T-cell (primary cell): ENCODE results near the gene DBNDD1. TPM values are rescaled to one million over a fixed set of nuclear protein-coding genes. Genes with fewer than 3 reads are reported as not detected.
A peak's percentile ranks its signal among the peaks of the same experiment; 100 is the strongest.

Experiments
- ATAC-seq, 4 experiments: fragments of 200-7000 bp in 3 of 4; fragments of 150-1000 bp in 1 of 4; cut with Tn5 transposase; replicated peaks in 1 of 4; 1 replicate in 3 of 4; 2 replicates in 1 of 4; pipeline ENCODE4 v1.10.0; 2021; ENCODE audit warnings: moderate library complexity in 3 of 4, mild to moderate bottlenecking in 2 of 4, moderate number of reproducible peaks in 1 of 4
- CTCF ChIA-PET, 2 donors: fragments of 300-600 bp; sonication (Branson Sonifier 250); formaldehyde crosslinking; loops; one replicate each; lab custom pipeline; 2022; ENCODE audit warnings: antibody characterized with exemption in 2 of 2; lab: Charles Lee
- POLR2A ChIA-PET, 2 donors: fragments of 300-600 bp; sonication (Branson Sonifier 250); formaldehyde crosslinking; loops; one replicate each; lab custom pipeline; 2022; ENCODE audit warnings: antibody characterized with exemption in 2 of 2; lab: Charles Lee
- DNase-seq, 35 experiments: peaks; one replicate each; pipeline versions ENCODE4 v3.0.0 to v3.0.0-alpha.2; 2013 to 2023
- H3K27ac ChIP-seq: one replicate; pipeline ENCODE4 v1.5.1; 2013; ENCODE audit warnings: low read length
- H3K27me3 ChIP-seq, 2 experiments: replicated peaks in 1 of 2; 1 replicate in 1 of 2; 2 replicates in 1 of 2; pipeline versions ENCODE4 v1.6.1 to v1.7.0; 2013; ENCODE audit warnings: low read length in 1 of 2, mixed read lengths in 1 of 2; ENCODE audit not compliant: control insufficient read depth in 2 of 2, insufficient read depth in 2 of 2; ENCODE audit errors: extremely low read depth in 1 of 2
- H3K36me3 ChIP-seq, 2 donors: 1 replicate in 1 of 2; 2 replicates in 1 of 2; pipeline versions ENCODE4 v1.6.1 to v1.7.0; 2013; ENCODE audit warnings: low read length in 1 of 2; ENCODE audit not compliant: control insufficient read depth in 2 of 2, insufficient read depth in 1 of 2; ENCODE audit errors: extremely low read depth in 1 of 2
- H3K4me1 ChIP-seq, 2 experiments: 1 replicate in 1 of 2; 2 replicates in 1 of 2; pipeline versions ENCODE4 v1.6.1 to v1.7.0; 2013; ENCODE audit warnings: low read length in 2 of 2, mixed read lengths in 1 of 2; ENCODE audit not compliant: insufficient read depth in 2 of 2, control insufficient read depth in 1 of 2; ENCODE audit errors: extremely low read depth in 1 of 2
- H3K4me3 ChIP-seq, 2 donors: 1 replicate in 1 of 2; 2 replicates in 1 of 2; pipeline versions ENCODE4 v1.5.1 to v1.7.0; 2013; ENCODE audit warnings: mild to moderate bottlenecking in 2 of 2, low read length in 1 of 2, moderate library complexity in 1 of 2; ENCODE audit not compliant: control insufficient read depth in 1 of 2; ENCODE audit errors: extremely low read depth in 1 of 2
- H3K9me3 ChIP-seq: 2 replicates; pipeline ENCODE4 v1.7.0; 2013
- H3K27ac Mint-ChIP-seq, 2 donors: one replicate each; pipeline ENCODE4 v1.8.0; 2020 to 2021; ENCODE audit warnings: mild to moderate bottlenecking in 2 of 2, mixed read lengths in 2 of 2
- H3K27me3 Mint-ChIP-seq, 2 donors: one replicate each; pipeline ENCODE4 v1.8.0; 2021 to 2022; ENCODE audit warnings: mixed read lengths in 2 of 2
- H3K36me3 Mint-ChIP-seq: one replicate; pipeline ENCODE4 v1.8.0; 2021; ENCODE audit warnings: mixed read lengths
- H3K4me1 Mint-ChIP-seq, 3 donors: one replicate each; pipeline ENCODE4 v1.8.0; 2020 to 2022; ENCODE audit warnings: mixed read lengths in 3 of 3, mild to moderate bottlenecking in 1 of 3
- H3K4me3 Mint-ChIP-seq, 3 donors: one replicate each; pipeline ENCODE4 v1.8.0; 2020 to 2022; ENCODE audit warnings: mild to moderate bottlenecking in 3 of 3, mixed read lengths in 3 of 3, moderate library complexity in 3 of 3
- H3K9me3 Mint-ChIP-seq, 3 donors: one replicate each; pipeline ENCODE4 v1.8.0; 2020 to 2022; ENCODE audit warnings: mixed read lengths in 3 of 3
- WGBS: methylation state at CpG from one replicate; pipeline ENCODE4 v1.1.5; 2013; ENCODE audit warnings: missing lambda C conversion rate; ENCODE audit not compliant: insufficient coverage; 5-methylcytosine and 5-hydroxymethylcytosine counted together
- total RNA-seq, 35 experiments: library from RNA in 6 of 35; stranded (reverse) in 6 of 35; fragments of 120-200 nt in 1 of 35; gene quantifications; one replicate each; pipeline versions ENCODE4 v1.2.1 to v1.2.4 and lab custom pipeline; 2013 to 2026

The DBNDD1 gene
- total RNA-seq, 5 donors from 2014 or later (not counting 1 experiment from before 2014, with no cell fraction given), result 0.70 to 3.6 (median 0.88) TPM

- H3K27me3 Mint-ChIP-seq, result peaks cover 5 to 9% of the 10 kb centered on the region in 2 donors
- H3K36me3 ChIP-seq, result no peaks in the 10 kb centered on the region
- peaks cover 14 to 23% (median 20%) of the 10 kb centered on the region in 3 donors for H3K9me3 Mint-ChIP-seq
- H3K27me3 ChIP-seq, result peaks cover 0 to 16% of the 10 kb centered on the region in 2 experiments
- no CpG with 5 or more reads among the region's 1 CpG for WGBS
- H3K4me3 Mint-ChIP-seq, result no peak overlapping the region
- H3K27ac Mint-ChIP-seq, result peak overlapping the region in 1 of 2 donors; percentile 40
- DNase-seq (no peak), ATAC-seq (no peak)
- ChIA-PET CTCF (interaction anchor here in 1 of 2 donors (0.6 kb wide), 1 partner anchor 28 kb away, joined by 3 read pairs; no protein-coding TSS in a partner anchor), POLR2A (no interaction called here)
- H3K36me3 Mint-ChIP-seq, result peaks cover 13% of the 10 kb centered on the region
- no peak overlapping the region for H3K27ac ChIP-seq
- peaks cover 0 to 7% (median 4%) of the 10 kb centered on the region in 3 donors for H3K4me1 Mint-ChIP-seq
- H3K4me1 ChIP-seq, result no peaks in the 10 kb centered on the region
- H3K9me3 ChIP-seq, result no peaks in the 10 kb centered on the region
- peak overlapping the region in 1 of 2 donors; percentile 23 for H3K4me3 ChIP-seq
Measured at GRCh38 chr16:90053902-90054500, 34.7 kb upstream of the DBNDD1 start.

GRCh38 chr16:90050969-90051368 lies 31.7 kb upstream of the DBNDD1 start:
- no peak overlapping the region for H3K27ac Mint-ChIP-seq
- Histone ChIP-seq H3K4me3 (no peak overlapping the region), H3K4me1 (peaks cover 0 to 15% of the 10 kb centered on the region in 2 experiments), H3K9me3 (no peaks in the 10 kb centered on the region), H3K27ac (no peak overlapping the region), H3K27me3 (peaks cover 0 to 21% of the 10 kb centered on the region in 2 experiments), H3K36me3 (no peaks in the 10 kb centered on the region)
- H3K4me3 Mint-ChIP-seq, result no peak overlapping the region
- H3K27me3 Mint-ChIP-seq, result peaks cover 5 to 6% of the 10 kb centered on the region in 2 donors
- H3K9me3 Mint-ChIP-seq, result peaks cover 14 to 23% (median 20%) of the 10 kb centered on the region in 3 donors
- DNase-seq, result no peak
- 80% methylated on average over 7 of the region's 10 CpGs for WGBS
- CTCF ChIA-PET, result no interaction called here
- H3K4me1 Mint-ChIP-seq, result peaks cover 6 to 14% (median 9%) of the 10 kb centered on the region in 3 donors
- H3K36me3 Mint-ChIP-seq, result peaks cover 13% of the 10 kb centered on the region
- POLR2A ChIA-PET, result no interaction called here
- ATAC-seq, result no peak

GRCh38 chr16:90048737-90049330 lies 29.6 kb upstream of the DBNDD1 start:
- no peaks in the 10 kb centered on the region for H3K9me3 ChIP-seq
- H3K36me3 ChIP-seq, result no peaks in the 10 kb centered on the region
- 94% methylated on average over 14 of the region's 19 CpGs for WGBS
- Mint-ChIP-seq H3K4me1 (peaks cover 6 to 14% (median 9%) of the 10 kb centered on the region in 3 donors), H3K9me3 (peaks cover 3 to 8% (median 7%) of the 10 kb centered on the region in 3 donors), H3K4me3 (peak overlapping the region in 1 of 3 donors; percentile 47), H3K27me3 (peaks cover 9 to 11% of the 10 kb centered on the region in 2 donors), H3K27ac (no peak overlapping the region), H3K36me3 (peaks cover 7% of the 10 kb centered on the region)
- no peak for DNase-seq
- ChIA-PET POLR2A (no interaction called here), CTCF (no interaction called here)
- no peak for ATAC-seq
- no peak overlapping the region for H3K27ac ChIP-seq
- H3K4me3 ChIP-seq, result no peak overlapping the region
- H3K27me3 ChIP-seq, result peaks cover 0 to 30% of the 10 kb centered on the region in 2 experiments
- H3K4me1 ChIP-seq, result peaks cover 0 to 15% of the 10 kb centered on the region in 2 experiments

GRCh38 chr16:90048347-90048722 lies 29.1 kb upstream of the DBNDD1 start:
- Mint-ChIP-seq H3K9me3 (peaks cover 0 to 5% (median 4%) of the 10 kb centered on the region in 3 donors), H3K36me3 (peaks cover 7% of the 10 kb centered on the region), H3K4me1 (peaks cover 6 to 14% (median 9%) of the 10 kb centered on the region in 3 donors), H3K4me3 (peak overlapping the region; percentile 2 to 47 (median 31)), H3K27ac (no peak overlapping the region), H3K27me3 (peaks cover 9 to 11% of the 10 kb centered on the region in 2 donors)
- peak in 1 of 4 experiments; percentile 30 for ATAC-seq
- CTCF ChIA-PET, result no interaction called here
- POLR2A ChIA-PET, result no interaction called here
- H3K27ac ChIP-seq, result no peak overlapping the region
- H3K4me1 ChIP-seq, result peaks cover 0 to 15% of the 10 kb centered on the region in 2 experiments
- H3K9me3 ChIP-seq, result no peaks in the 10 kb centered on the region
- H3K36me3 ChIP-seq, result peaks cover 0 to under 1% of the 10 kb centered on the region in 2 donors
- no peak overlapping the region for H3K4me3 ChIP-seq
- 82% methylated on average over 6 of the region's 12 CpGs for WGBS
- H3K27me3 ChIP-seq, result peaks cover 0 to 34% of the 10 kb centered on the region in 2 experiments
- peak in 1 of 35 experiments; percentile 18 for DNase-seq

GRCh38 chr16:90047714-90048346 lies 28.6 kb upstream of the DBNDD1 start:
- Mint-ChIP-seq H3K4me1 (peaks cover 6 to 14% (median 9%) of the 10 kb centered on the region in 3 donors), H3K9me3 (no peaks in the 10 kb centered on the region), H3K36me3 (peaks cover 10% of the 10 kb centered on the region), H3K27ac (no peak overlapping the region), H3K4me3 (peak overlapping the region; percentile 2 to 47 (median 31)), H3K27me3 (peaks cover 9 to 11% of the 10 kb centered on the region in 2 donors)
- peaks cover 0 to 15% of the 10 kb centered on the region in 2 experiments for H3K4me1 ChIP-seq
- ChIA-PET CTCF (no interaction called here), POLR2A (no interaction called here)
- WGBS, result 58% methylated on average over 3 of the region's 59 CpGs
- peak; percentile 25 to 59 (median 48) for ATAC-seq
- no peak overlapping the region for H3K27ac ChIP-seq
- DNase-seq, result peak in 3 of 35 experiments; percentile 9 to 43 (median 18)
- H3K27me3 ChIP-seq, result peaks cover 0 to 34% of the 10 kb centered on the region in 2 experiments
- no peaks in the 10 kb centered on the region for H3K9me3 ChIP-seq
- H3K4me3 ChIP-seq, result peak overlapping the region in 1 of 2 donors; percentile 19
- H3K36me3 ChIP-seq, result peaks cover 0 to 3% of the 10 kb centered on the region in 2 donors
